Parathyroid adenoma (tissue), 2 donors: ENCODE data around the gene ITIH4.

Experiments used
- H2AFZ ChIP-seq: fragments of 300-600 bp; sonication (generic); one replicate; pipeline ENCODE4 v1.7.0; 2017; ENCODE audit warnings: antibody characterized with exemption, mild to moderate bottlenecking
- H3K27ac ChIP-seq: fragments of 300-600 bp; sonication (generic); one replicate; pipeline ENCODE4 v1.7.0; 2017
- H3K27me3 ChIP-seq: fragments of 300-600 bp; sonication (generic); one replicate; pipeline ENCODE4 v1.7.0; 2017; ENCODE audit warnings: low read length; ENCODE audit not compliant: control insufficient read depth, insufficient read depth
- H3K36me3 ChIP-seq: fragments of 300-600 bp; sonication (generic); one replicate; pipeline ENCODE4 v1.7.0; 2017; ENCODE audit warnings: low read length; ENCODE audit not compliant: control insufficient read depth, insufficient read depth
- H3K4me1 ChIP-seq: fragments of 300-600 bp; sonication (generic); one replicate; pipeline ENCODE4 v1.7.0; 2017; ENCODE audit warnings: control low read depth
- H3K4me2 ChIP-seq: fragments of 300-600 bp; sonication (generic); one replicate; pipeline ENCODE4 v1.7.0; 2017; ENCODE audit warnings: low read length
- H3K4me3 ChIP-seq: fragments of 300-600 bp; sonication (generic); one replicate; pipeline ENCODE4 v1.7.0; 2017; ENCODE audit warnings: low read depth, low read length
- H3K79me2 ChIP-seq: fragments of 300-600 bp; sonication (generic); one replicate; pipeline ENCODE4 v1.7.0; 2017; ENCODE audit warnings: control low read depth
- H3K9ac ChIP-seq: fragments of 300-600 bp; sonication (generic); one replicate; pipeline ENCODE4 v1.7.0; 2017; ENCODE audit warnings: mild to moderate bottlenecking
- H3K9me3 ChIP-seq: fragments of 300-600 bp; sonication (generic); one replicate; pipeline ENCODE4 v1.7.0; 2017; ENCODE audit warnings: low read length; ENCODE audit not compliant: control insufficient read depth
- TF ChIP-seq, protein P1 (sequence below): fragments of 300-600 bp; sonication (generic); IDR thresholded peaks from one replicate; pipeline ENCODE4 v1.7.0; 2017; ENCODE audit warnings: antibody characterized with exemption, mild to moderate bottlenecking
- donor health status: primary hyperparathyroidism.

The ITIH4 gene

DNA sequence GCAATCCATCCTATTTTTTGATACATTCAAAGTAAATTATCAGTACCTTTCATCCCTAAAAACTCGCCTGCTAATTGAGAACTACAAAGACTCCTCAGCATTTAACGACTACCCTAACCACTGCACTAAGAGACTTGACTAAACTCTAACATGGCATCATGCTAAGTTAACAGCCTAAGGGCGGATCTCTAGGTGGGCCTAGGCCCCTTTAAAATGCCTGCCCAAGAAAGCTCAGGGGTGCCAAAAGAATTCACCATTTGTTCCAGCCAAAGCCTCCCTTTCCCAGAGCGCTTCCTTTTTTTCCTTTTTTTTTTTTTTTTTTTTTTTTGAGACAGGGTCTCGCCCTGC, 59.2 kb downstream of the ITIH4 start:
- Histone ChIP-seq H3K4me3 (peak overlapping the region; percentile 78), H2AFZ (peak overlapping the region; percentile 99), H3K36me3 (no peaks in the 10 kb centered on the region), H3K9ac (no peak overlapping the region), H3K4me1 (peaks cover 4% of the 10 kb centered on the region), H3K27ac (peak overlapping the region; percentile 71), H3K4me2 (peak overlapping the region; percentile 76), H3K9me3 (no peaks in the 10 kb centered on the region), H3K79me2 (peaks cover 3% of the 10 kb centered on the region), H3K27me3 (no peaks in the 10 kb centered on the region)
- TF ChIP-seq, protein P1, sequence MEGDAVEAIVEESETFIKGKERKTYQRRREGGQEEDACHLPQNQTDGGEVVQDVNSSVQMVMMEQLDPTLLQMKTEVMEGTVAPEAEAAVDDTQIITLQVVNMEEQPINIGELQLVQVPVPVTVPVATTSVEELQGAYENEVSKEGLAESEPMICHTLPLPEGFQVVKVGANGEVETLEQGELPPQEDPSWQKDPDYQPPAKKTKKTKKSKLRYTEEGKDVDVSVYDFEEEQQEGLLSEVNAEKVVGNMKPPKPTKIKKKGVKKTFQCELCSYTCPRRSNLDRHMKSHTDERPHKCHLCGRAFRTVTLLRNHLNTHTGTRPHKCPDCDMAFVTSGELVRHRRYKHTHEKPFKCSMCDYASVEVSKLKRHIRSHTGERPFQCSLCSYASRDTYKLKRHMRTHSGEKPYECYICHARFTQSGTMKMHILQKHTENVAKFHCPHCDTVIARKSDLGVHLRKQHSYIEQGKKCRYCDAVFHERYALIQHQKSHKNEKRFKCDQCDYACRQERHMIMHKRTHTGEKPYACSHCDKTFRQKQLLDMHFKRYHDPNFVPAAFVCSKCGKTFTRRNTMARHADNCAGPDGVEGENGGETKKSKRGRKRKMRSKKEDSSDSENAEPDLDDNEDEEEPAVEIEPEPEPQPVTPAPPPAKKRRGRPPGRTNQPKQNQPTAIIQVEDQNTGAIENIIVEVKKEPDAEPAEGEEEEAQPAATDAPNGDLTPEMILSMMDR = no peak

DNA sequence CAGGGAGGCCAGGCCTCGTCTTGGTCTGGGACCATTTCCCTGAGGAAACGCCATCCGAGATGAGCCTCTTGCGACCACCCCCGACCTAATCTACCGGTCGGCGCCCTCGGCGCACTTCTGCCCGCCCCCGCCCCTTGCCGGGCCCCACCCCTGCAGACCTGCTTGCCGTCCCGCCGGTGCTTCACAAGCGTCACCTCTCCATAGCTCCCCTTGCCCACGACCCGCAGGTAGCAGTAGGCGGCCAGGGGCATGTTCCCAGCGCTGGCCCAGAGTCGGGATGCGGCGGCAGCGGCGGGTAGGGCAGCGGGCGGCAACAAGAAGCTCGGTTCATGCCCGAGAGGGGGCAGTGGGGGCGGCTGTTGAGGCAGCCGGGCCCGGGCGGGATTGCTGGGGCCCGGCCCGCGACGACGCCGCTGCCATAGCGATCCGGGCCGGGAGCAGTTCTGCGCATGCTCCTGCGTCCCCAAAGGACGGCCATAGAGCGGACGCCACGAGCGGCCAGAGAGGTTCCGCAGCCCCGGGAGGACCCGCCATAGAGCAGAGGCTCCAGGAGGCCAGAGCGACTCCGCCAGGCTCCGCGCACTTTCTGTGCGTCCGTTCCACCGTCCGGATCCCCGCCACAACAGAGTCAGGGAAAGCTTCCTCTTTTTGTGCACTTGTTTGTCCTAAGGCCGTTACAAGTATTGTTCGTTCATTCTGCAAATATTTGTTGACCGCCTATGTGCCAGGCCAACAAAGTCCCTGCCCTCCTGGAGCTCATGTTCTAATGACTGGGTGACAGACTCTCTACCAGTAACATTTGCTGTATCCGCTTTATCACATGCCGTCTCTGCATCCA, 59.8 kb downstream of the ITIH4 start, which contains the start of gene NEK4:
Gene NEK4, minus strand, starts transcription at position 445 of the 838 bp plus-strand sequence. Its CDS starts 194 bp downstream, at position 251.
- TF ChIP-seq, protein P1 = no peak
- peak within 1 kb of the TSS; percentile 78 for H3K4me3 ChIP-seq
- no peaks in the 10 kb centered on the region for H3K9me3 ChIP-seq
- H3K27me3 ChIP-seq = no peaks in the 10 kb centered on the region
- H2AFZ ChIP-seq = peak within 1 kb of the TSS; percentile 99
- H3K79me2 ChIP-seq = peaks cover 3% of the 10 kb centered on the region
- H3K36me3 ChIP-seq = no peaks in the 10 kb centered on the region
- H3K4me1 ChIP-seq = peaks cover 4% of the 10 kb centered on the region
- H3K4me2 ChIP-seq = peak within 1 kb of the TSS; percentile 76
- peak within 1 kb of the TSS; percentile 71 for H3K27ac ChIP-seq
- H3K9ac ChIP-seq = no peak within 1 kb of the TSS

DNA sequence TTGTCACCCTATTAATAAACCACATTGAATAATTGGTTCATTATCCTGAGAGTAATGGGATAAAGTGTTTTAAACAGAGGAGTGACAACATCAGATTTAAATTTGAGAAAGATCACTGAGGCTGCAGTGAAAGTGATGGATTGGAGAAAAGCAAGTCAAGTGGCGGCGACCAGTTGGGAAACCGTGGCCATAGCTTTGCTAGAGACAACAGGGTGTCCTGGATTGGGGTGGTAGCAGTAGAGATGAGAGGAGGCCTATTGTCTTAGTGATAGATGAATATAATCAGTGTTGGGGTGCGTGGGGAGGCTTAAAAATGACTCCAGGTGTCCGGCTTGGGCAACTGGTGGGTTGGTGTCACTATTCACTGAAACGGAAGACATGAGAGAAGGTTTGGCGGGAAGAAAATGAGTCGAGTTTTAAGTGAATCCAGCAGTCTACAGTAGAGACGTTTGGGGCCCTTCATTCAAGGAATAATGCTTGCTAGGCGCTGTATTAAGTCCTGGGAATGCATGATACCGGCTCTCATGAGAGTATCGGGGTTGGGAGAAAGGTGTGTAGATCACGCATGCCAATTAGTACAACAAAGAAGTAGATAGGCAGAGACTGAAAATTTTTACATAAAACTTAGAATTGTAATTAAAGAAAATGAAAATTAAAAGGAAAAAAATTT, 60.6 kb downstream of the ITIH4 start:
- Histone ChIP-seq H3K36me3 (no peaks in the 10 kb centered on the region), H3K79me2 (peaks cover 3% of the 10 kb centered on the region), H3K9ac (no peak overlapping the region), H3K27ac (no peak overlapping the region), H3K4me1 (peaks cover 4% of the 10 kb centered on the region), H2AFZ (peak overlapping the region; percentile 99), H3K27me3 (no peaks in the 10 kb centered on the region), H3K4me2 (peak overlapping the region; percentile 76), H3K4me3 (peak overlapping the region; percentile 78), H3K9me3 (no peaks in the 10 kb centered on the region)
- TF ChIP-seq, protein P1 = no peak

DNA sequence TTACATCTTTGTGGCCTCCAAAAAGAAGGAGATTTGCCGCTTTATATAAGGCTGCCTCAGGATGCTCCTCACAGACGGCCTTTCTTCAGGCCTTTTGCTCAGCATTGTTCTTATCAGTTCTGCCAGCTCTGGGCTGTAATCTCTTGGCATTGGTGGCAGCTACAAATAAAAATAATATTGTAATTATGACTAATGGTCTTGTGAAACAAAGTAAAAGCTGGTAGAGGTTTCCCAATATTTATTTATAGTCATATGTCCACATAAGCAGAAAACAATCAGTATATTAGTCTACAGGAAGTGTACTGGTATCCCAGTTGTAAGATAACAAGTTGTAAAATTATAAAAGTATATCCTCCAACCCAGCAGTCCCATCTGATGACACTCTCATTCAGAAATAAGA, 67.0 kb downstream of the ITIH4 start:
- no peaks in the 10 kb centered on the region for H3K4me1 ChIP-seq
- H3K4me3 ChIP-seq = no peak overlapping the region
- no peak overlapping the region for H3K9ac ChIP-seq
- H3K4me2 ChIP-seq = no peak overlapping the region
- no peak overlapping the region for H3K27ac ChIP-seq
- no peak overlapping the region for H2AFZ ChIP-seq
- H3K79me2 ChIP-seq = no peaks in the 10 kb centered on the region
- H3K27me3 ChIP-seq = no peaks in the 10 kb centered on the region
- TF ChIP-seq, protein P1 = no peak
- H3K9me3 ChIP-seq = no peaks in the 10 kb centered on the region
- no peaks in the 10 kb centered on the region for H3K36me3 ChIP-seq
